Gastrocnemius medialis (tissue), 4 donors: ENCODE results near the gene SLC18B1. TPM values are rescaled to one million over a fixed set of nuclear protein-coding genes. Genes with fewer than 3 reads are reported as not detected.

Source experiments
- ATAC-seq, 2 donors: fragments of 150-250 bp; one replicate each; pipeline ENCODE4 v1.9.1; 2016
- DNase-seq, 2 donors: peaks; one replicate each; pipeline ENCODE4 v3.0.0-alpha.2; 2019
- H3K27ac ChIP-seq, 4 donors: fragments of 200-600 bp; sonication (generic); 1 replicate in 1 of 4; 2 replicates in 3 of 4; pipeline ENCODE4 v1.5.1; 2016 to 2018; ENCODE audit warnings: mild to moderate bottlenecking in 2 of 4, moderate library complexity in 1 of 4
- H3K27me3 ChIP-seq, 3 donors: fragments of 200-600 bp; sonication (generic) in 2 of 3; 1 replicate in 1 of 3; 2 replicates in 2 of 3; pipeline versions ENCODE4 v1.5.1 to v1.6.0; 2016 to 2019; ENCODE audit warnings: mild to moderate bottlenecking in 1 of 3, moderate library complexity in 1 of 3
- H3K36me3 ChIP-seq, 2 donors: fragments of 200-600 bp; sonication (generic) in 1 of 2; one replicate each; pipeline ENCODE4 v1.5.1; 2017 to 2018
- H3K4me1 ChIP-seq, 2 donors: fragments of 200-600 bp; sonication (generic) in 1 of 2; one replicate each; pipeline ENCODE4 v1.5.1; 2016 to 2017; ENCODE audit warnings: mild to moderate bottlenecking in 2 of 2
- H3K4me3 ChIP-seq, 4 donors: fragments of 200-600 bp; sonication (generic) in 3 of 4; 1 replicate in 1 of 4; 2 replicates in 3 of 4; pipeline ENCODE4 v1.5.1; 2016 to 2019; ENCODE audit warnings: mild to moderate bottlenecking in 2 of 4
- H3K9me3 ChIP-seq, 3 donors: fragments of 200-600 bp; sonication (generic) in 2 of 3; 1 replicate in 1 of 3; 2 replicates in 2 of 3; pipeline ENCODE4 v1.5.1; 2016 to 2019
- POLR2A ChIP-seq, 2 donors: fragments of 450-650 bp; IDR thresholded peaks; one replicate each; pipeline ENCODE4 v1.6.1; 2017; ENCODE audit warnings: antibody characterized with exemption in 2 of 2, mild to moderate bottlenecking in 2 of 2, moderate library complexity in 2 of 2
- in situ Hi-C, 4 donors: fragments of 200-750 bp; cut with MboI; loops; one replicate each; pipeline versions ENCODE4 v1.15.0 to v1.8.0; 2017; ENCODE audit warnings: low sequenced_read_pairs in 4 of 4
- intact Hi-C: fragments of 100-400 bp; cut with DNase I; formaldehyde crosslinking; loops from one replicate; pipeline ENCODE4 v1.15.1; 2023; ENCODE audit warnings: low total_unique reads
- total RNA-seq, 4 donors: library from RNA; depleted of rRNA; stranded (reverse); fragments of >200 nt; gene quantifications; one replicate each; pipeline versions ENCODE4 v1.1.0 to v1.2.3, GENCODE V29; 2016
- TF ChIP-seq, protein P1 (sequence below), 5 experiments: fragments of 450-650 bp in 3 of 5; fragments of 200-600 bp in 2 of 5; sonication (generic) in 2 of 5; IDR thresholded peaks in 4 of 5; conservative IDR thresholded peaks in 1 of 5; 1 replicate in 4 of 5; 2 replicates in 1 of 5; pipeline ENCODE4 v1.5.1; 2016 to 2019; ENCODE audit warnings: antibody characterized with exemption in 5 of 5, mild to moderate bottlenecking in 3 of 5, moderate library complexity in 3 of 5

SLC18B1 gene
- total RNA-seq, 4 donors from 2014 or later, result 0.58 to 7.4 (median 1.5) TPM

DNA sequence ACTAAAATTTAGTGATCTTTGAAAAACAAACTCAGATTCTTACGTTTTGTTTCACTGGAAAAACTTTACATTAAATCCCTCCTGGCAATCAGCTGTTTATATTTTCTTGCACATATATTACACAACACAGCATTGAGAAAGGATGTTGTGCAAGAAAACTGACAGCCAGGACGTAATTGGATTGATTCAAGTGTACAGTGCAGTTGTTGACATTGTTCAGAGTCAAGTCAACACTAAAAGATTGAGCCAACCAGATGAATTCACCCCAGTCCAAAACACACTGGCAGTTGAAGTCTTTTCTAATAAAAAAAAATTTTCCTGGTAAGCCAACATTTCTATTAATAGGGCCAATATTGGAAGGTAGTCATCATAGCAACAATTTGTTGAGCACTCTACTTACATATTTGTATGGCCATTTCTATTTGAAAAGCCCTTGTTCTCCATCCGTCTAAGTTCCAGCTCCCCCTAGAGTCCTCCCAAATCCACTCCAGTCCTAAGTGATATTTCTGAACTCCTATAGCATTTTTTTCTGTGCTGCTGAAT is 63.7 kb downstream of the SLC18B1 start:
- H3K36me3 ChIP-seq, result no peaks in the 10 kb centered on the region
- no peak overlapping the region for H3K4me3 ChIP-seq
- intact Hi-C loops, result no loop called here
- no peaks in the 10 kb centered on the region for H3K9me3 ChIP-seq
- no peaks in the 10 kb centered on the region for H3K4me1 ChIP-seq
- TF ChIP-seq, protein P1, sequence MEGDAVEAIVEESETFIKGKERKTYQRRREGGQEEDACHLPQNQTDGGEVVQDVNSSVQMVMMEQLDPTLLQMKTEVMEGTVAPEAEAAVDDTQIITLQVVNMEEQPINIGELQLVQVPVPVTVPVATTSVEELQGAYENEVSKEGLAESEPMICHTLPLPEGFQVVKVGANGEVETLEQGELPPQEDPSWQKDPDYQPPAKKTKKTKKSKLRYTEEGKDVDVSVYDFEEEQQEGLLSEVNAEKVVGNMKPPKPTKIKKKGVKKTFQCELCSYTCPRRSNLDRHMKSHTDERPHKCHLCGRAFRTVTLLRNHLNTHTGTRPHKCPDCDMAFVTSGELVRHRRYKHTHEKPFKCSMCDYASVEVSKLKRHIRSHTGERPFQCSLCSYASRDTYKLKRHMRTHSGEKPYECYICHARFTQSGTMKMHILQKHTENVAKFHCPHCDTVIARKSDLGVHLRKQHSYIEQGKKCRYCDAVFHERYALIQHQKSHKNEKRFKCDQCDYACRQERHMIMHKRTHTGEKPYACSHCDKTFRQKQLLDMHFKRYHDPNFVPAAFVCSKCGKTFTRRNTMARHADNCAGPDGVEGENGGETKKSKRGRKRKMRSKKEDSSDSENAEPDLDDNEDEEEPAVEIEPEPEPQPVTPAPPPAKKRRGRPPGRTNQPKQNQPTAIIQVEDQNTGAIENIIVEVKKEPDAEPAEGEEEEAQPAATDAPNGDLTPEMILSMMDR (IDR thresholded peaks at IDR 0.05 in 4 of 5, conservative IDR thresholded peaks at IDR 0.05 in 1 of 5), result no peak
- peak in 1 of 2 donors; percentile 8 for TF ChIP-seq POLR2A (IDR thresholded peaks at IDR 0.05)
- no peak overlapping the region for H3K27ac ChIP-seq
- DNase-seq (no peak), ATAC-seq (no peak)
- H3K27me3 ChIP-seq, result no peaks in the 10 kb centered on the region
- in situ Hi-C loops, result no loop called here

DNA sequence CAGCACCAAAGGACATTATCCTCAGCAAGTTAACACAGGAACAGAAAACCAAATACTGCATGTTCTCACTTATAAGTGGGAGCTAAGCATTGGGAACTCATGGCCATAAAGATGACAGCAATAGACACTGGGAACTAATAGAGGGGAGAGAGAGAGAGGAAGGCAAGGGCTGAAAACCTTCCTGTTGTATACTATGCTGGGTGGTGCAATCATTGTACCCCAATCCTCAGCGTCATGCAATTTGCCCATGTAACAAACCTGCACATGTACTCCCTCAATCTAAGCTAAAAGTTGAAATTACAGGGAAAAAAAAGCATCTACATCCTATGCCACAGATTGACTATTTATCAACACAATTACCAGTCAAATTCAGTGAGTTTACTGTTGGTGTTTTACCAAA is 64.6 kb downstream of the SLC18B1 start:
- in situ Hi-C loops (no loop called here), intact Hi-C loops (no loop called here)
- Histone ChIP-seq H3K27ac (no peak overlapping the region), H3K4me1 (no peaks in the 10 kb centered on the region), H3K27me3 (no peaks in the 10 kb centered on the region), H3K9me3 (no peaks in the 10 kb centered on the region), H3K36me3 (no peaks in the 10 kb centered on the region), H3K4me3 (no peak overlapping the region)
- TF ChIP-seq POLR2A (IDR thresholded peaks at IDR 0.05), result no peak
- TF ChIP-seq, protein P1 (IDR thresholded peaks at IDR 0.05 in 4 of 5, conservative IDR thresholded peaks at IDR 0.05 in 1 of 5), result no peak
- no peak for DNase-seq
- ATAC-seq, result no peak

DNA sequence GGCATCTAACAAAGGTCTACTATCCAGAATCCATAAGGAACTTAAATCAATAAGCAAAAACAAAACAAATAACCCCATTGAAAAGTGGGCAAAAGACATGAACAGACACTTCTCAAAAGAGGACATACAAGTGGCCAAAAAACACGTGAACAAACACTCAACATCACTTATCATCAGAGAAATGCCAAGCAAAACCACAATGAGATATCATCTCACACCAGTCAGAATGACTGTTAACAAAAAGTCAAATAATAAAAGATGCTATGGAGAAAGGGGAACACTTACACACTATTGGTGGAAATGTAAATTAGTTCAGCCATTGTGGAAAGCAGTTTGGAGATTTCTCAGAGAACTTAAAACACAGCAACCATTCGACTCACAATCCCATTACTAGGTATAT is 65.2 kb downstream of the SLC18B1 start:
- Histone ChIP-seq H3K27me3 (no peaks in the 10 kb centered on the region), H3K9me3 (no peaks in the 10 kb centered on the region), H3K36me3 (no peaks in the 10 kb centered on the region), H3K4me1 (no peaks in the 10 kb centered on the region), H3K4me3 (no peak overlapping the region), H3K27ac (no peak overlapping the region)
- ATAC-seq (no peak), DNase-seq (no peak)
- intact Hi-C loops, result no loop called here
- in situ Hi-C loops, result no loop called here
- TF ChIP-seq, protein P1 (IDR thresholded peaks at IDR 0.05 in 4 of 5, conservative IDR thresholded peaks at IDR 0.05 in 1 of 5), result no peak
- no peak for TF ChIP-seq POLR2A (IDR thresholded peaks at IDR 0.05)

DNA sequence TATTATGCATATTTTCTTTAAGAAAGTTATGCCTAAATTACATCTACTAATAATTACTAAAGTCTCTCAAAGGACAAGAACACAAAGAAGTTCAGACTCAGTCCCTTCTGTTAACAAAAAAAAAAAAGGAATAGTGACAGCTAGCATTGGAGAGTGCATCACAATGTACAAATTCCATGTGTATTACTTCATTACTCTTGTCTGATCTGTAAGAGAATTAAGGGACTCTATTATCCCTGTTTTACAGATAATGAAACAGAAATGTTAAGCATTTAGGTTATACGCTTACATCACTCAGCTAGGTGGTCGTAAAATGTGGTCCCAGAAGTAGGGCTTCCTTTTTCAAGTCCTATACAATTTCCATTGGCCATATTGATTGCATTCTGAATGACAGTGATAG is 67.4 kb downstream of the SLC18B1 start:
- in situ Hi-C loops, result no loop called here
- ATAC-seq, result no peak
- no peak for DNase-seq
- Histone ChIP-seq H3K4me1 (no peaks in the 10 kb centered on the region), H3K27ac (no peak overlapping the region), H3K4me3 (no peak overlapping the region), H3K36me3 (no peaks in the 10 kb centered on the region), H3K9me3 (no peaks in the 10 kb centered on the region), H3K27me3 (no peaks in the 10 kb centered on the region)
- TF ChIP-seq, protein P1 (IDR thresholded peaks at IDR 0.05 in 4 of 5, conservative IDR thresholded peaks at IDR 0.05 in 1 of 5), result no peak
- no peak for TF ChIP-seq POLR2A (IDR thresholded peaks at IDR 0.05)
- intact Hi-C loops, result no loop called here

DNA sequence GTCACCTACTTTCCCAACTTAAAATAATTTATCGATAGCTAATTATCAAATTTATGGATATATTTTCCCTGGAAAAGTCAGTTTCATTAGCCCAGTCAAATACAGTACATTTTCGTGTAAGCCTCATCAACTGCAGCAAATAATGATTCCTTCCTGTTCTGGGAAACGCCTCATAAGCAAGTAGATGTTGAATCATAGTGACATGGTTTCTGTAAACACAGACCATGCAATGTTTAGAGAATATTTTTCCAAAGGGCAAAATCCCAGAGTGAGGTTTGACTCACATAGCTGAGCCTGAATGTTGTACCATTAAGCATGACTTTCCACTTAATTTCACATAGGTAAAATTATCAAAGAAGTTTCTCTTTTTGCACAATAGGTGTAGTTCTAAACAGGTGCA is 67.9 kb downstream of the SLC18B1 start:
- no peaks in the 10 kb centered on the region for H3K36me3 ChIP-seq
- H3K27me3 ChIP-seq, result no peaks in the 10 kb centered on the region
- H3K9me3 ChIP-seq, result no peaks in the 10 kb centered on the region
- in situ Hi-C loops, result no loop called here
- no peaks in the 10 kb centered on the region for H3K4me1 ChIP-seq
- ATAC-seq (no peak), DNase-seq (no peak)
- no peak overlapping the region for H3K27ac ChIP-seq
- TF ChIP-seq, protein P1 (IDR thresholded peaks at IDR 0.05 in 4 of 5, conservative IDR thresholded peaks at IDR 0.05 in 1 of 5), result no peak
- TF ChIP-seq POLR2A (IDR thresholded peaks at IDR 0.05), result no peak
- H3K4me3 ChIP-seq, result no peak overlapping the region
- intact Hi-C loops, result no loop called here
